HCT116 (cell line): ENCODE measurements around the gene SLC2A4. TPM values are rescaled to one million over a fixed set of nuclear protein-coding genes. Genes with fewer than 3 reads are reported as not detected.

Source experiments
- ATAC-seq: fragments of 200-7000 bp; cut with Tn5 transposase; 2 replicates; pipeline ENCODE4 v1.9.1; 2020; ENCODE audit warnings: mild to moderate bottlenecking, moderate library complexity
- BruUV-seq: library from RNA; stranded (reverse); fragments of 400-500 nt; replicated peaks from 2 replicates; lab custom pipeline; 2021; lab: Mats Ljungman, UMichigan
- CTCF ChIA-PET: fragments of 300-600 bp; sonication (Branson Sonifier 250); formaldehyde crosslinking; loops from one replicate; lab custom pipeline; 2021; ENCODE audit warnings: antibody characterized with exemption; lab: Charles Lee
- POLR2A ChIA-PET: fragments of 300-600, 350-600 bp; sonication (Branson Sonifier 250); formaldehyde crosslinking; loops from one replicate; lab custom pipeline; 2021; ENCODE audit warnings: antibody characterized with exemption; lab: Charles Lee
- RAD21 ChIA-PET, 2 experiments: fragments of 300-600 bp; sonication (Branson Sonifier 250); formaldehyde crosslinking; loops; one replicate each; lab custom pipeline; 2023; ENCODE audit warnings: low total read pairs in 2 of 2; ENCODE audit not compliant: uncharacterized antibody in 2 of 2, unreplicated experiment in 2 of 2, low non-redundant PET in 1 of 2; lab: Charles Lee
- DNase-seq: peaks from one replicate; pipeline ENCODE4 v3.0.0-alpha.2; 2010; ENCODE audit warnings: low read depth, low spot score
- H2AFZ ChIP-seq: fragments of 200-600 bp; shearing (Covaris generic), sonication (generic); 2 replicates; pipeline ENCODE4 v1.6.1; 2017; ENCODE audit warnings: low read depth, mixed run types, mixed read lengths, antibody characterized with exemption, low read length; ENCODE audit not compliant: poor library complexity, severe bottlenecking
- H3K27ac ChIP-seq: 2 replicates; pipeline ENCODE4 v1.5.1; 2012; ENCODE audit warnings: low read depth, low read length
- H3K27me3 ChIP-seq: fragments of 200-600 bp; sonication (generic); 2 replicates; pipeline ENCODE4 v1.6.1; 2016; ENCODE audit warnings: mixed run types, low read length, mixed read lengths; ENCODE audit not compliant: insufficient read depth
- H3K36me3 ChIP-seq, 2 experiments: fragments of 200-500 bp in 1 of 2; fragments of 200-600 bp in 1 of 2; sonication (Bioruptor generic) in 1 of 2; sonication (generic) in 1 of 2; 2 replicates each; pipeline versions ENCODE4 v1.5.1 to v1.6.1; 2014 to 2016; ENCODE audit warnings: low read length in 2 of 2, inconsistent platforms in 1 of 2, mixed read lengths in 1 of 2, mixed run types in 1 of 2; ENCODE audit not compliant: insufficient read depth in 2 of 2, control insufficient read depth in 1 of 2
- H3K4me1 ChIP-seq, 2 experiments: fragments of 200-600 bp in 1 of 2; sonication (generic) in 1 of 2; 2 replicates each; pipeline versions ENCODE4 v1.5.1 to v1.6.1; 2012 to 2017; ENCODE audit warnings: low read length in 2 of 2, inconsistent platforms in 1 of 2, mild to moderate bottlenecking in 1 of 2, mixed read lengths in 1 of 2, mixed run types in 1 of 2, moderate library complexity in 1 of 2; ENCODE audit not compliant: insufficient read depth in 2 of 2, control insufficient read depth in 1 of 2
- H3K4me2 ChIP-seq: fragments of 200-600 bp; sonication (generic); 2 replicates; pipeline ENCODE4 v1.6.1; 2017; ENCODE audit warnings: mixed run types, low read length, mixed read lengths
- H3K4me3 ChIP-seq, 2 experiments: fragments of 200-600 bp in 1 of 2; sonication (generic) in 1 of 2; replicated peaks in 1 of 2; 2 replicates each; pipeline ENCODE4 v1.5.1; 2011 to 2016; ENCODE audit warnings: low read length in 2 of 2, control low read depth in 1 of 2, low read depth in 1 of 2, mild to moderate bottlenecking in 1 of 2, mixed read lengths in 1 of 2, mixed run types in 1 of 2
- H3K79me2 ChIP-seq: fragments of 200-600 bp; sonication (generic); 2 replicates; pipeline ENCODE4 v1.6.1; 2017; ENCODE audit warnings: mild to moderate bottlenecking, mixed run types, low read length, moderate library complexity, mixed read lengths; ENCODE audit not compliant: insufficient read depth
- H3K9ac ChIP-seq: fragments of 200-600 bp; sonication (generic); 2 replicates; pipeline ENCODE4 v1.6.1; 2016; ENCODE audit warnings: low read length, mixed read lengths
- H3K9me2 ChIP-seq: fragments of 200-600 bp; sonication (generic), shearing (Covaris generic); 2 replicates; pipeline ENCODE4 v1.6.1; 2017; ENCODE audit warnings: mixed run types, mild to moderate bottlenecking, moderate library complexity; ENCODE audit not compliant: insufficient read depth
- H3K9me3 ChIP-seq, 2 experiments: fragments of 200-500 bp in 1 of 2; fragments of 200-600 bp in 1 of 2; sonication (Bioruptor generic) in 1 of 2; sonication (generic) in 1 of 2; 2 replicates each; pipeline ENCODE4 v1.6.1; 2014 to 2017; ENCODE audit warnings: low read length in 2 of 2, mixed read lengths in 2 of 2, inconsistent platforms in 1 of 2, low read depth in 1 of 2, mild to moderate bottlenecking in 1 of 2, mixed run types in 1 of 2, moderate library complexity in 1 of 2; ENCODE audit not compliant: control insufficient read depth in 1 of 2, insufficient read depth in 1 of 2
- H4K20me1 ChIP-seq: fragments of 200-600 bp; sonication (generic), shearing (Covaris generic); 2 replicates; pipeline ENCODE4 v1.6.1; 2017; ENCODE audit warnings: mixed run types, mild to moderate bottlenecking, moderate library complexity; ENCODE audit not compliant: insufficient read depth
- EGR1 ChIP-seq: IDR thresholded peaks from 2 replicates; pipeline ENCODE4 v1.6.1; 2012; ENCODE audit warnings: low read depth
- POLR2A ChIP-seq: IDR thresholded peaks from 2 replicates; pipeline ENCODE4 v1.7.0; 2011; ENCODE audit warnings: borderline replicate concordance; ENCODE audit not compliant: insufficient read depth, insufficient read length; ENCODE audit errors: extremely low read depth
- POLR2AphosphoS5 ChIP-seq: IDR thresholded peaks from 2 replicates; pipeline ENCODE4 v1.6.1; 2011; ENCODE audit warnings: mild to moderate bottlenecking, low read depth, low read length, moderate library complexity
- REST ChIP-seq: IDR thresholded peaks from 2 replicates; pipeline ENCODE4 v1.6.1; 2012; ENCODE audit warnings: low read depth
- SP1 ChIP-seq: IDR thresholded peaks from 2 replicates; pipeline ENCODE4 v1.6.1; 2012; ENCODE audit warnings: low read depth
- TCF7L2 ChIP-seq: IDR thresholded peaks from 2 replicates; pipeline ENCODE4 v1.7.0; 2011; ENCODE audit warnings: borderline replicate concordance, inconsistent platforms; ENCODE audit not compliant: insufficient read depth, insufficient read length; ENCODE audit errors: extremely low read depth
- YY1 ChIP-seq: IDR thresholded peaks from 2 replicates; pipeline ENCODE4 v1.6.1; 2011; ENCODE audit warnings: low read length, low read depth, moderate library complexity, mild to moderate bottlenecking; ENCODE audit not compliant: insufficient replicate concordance; ENCODE audit errors: extremely low read depth
- ZNF274 ChIP-seq: fragments of 200-500 bp; sonication (Bioruptor generic); IDR thresholded peaks from 2 replicates; pipeline ENCODE4 v1.6.1; 2014; ENCODE audit warnings: mild to moderate bottlenecking, low read depth, low read length, inconsistent platforms
- intact Hi-C: fragments of 100-400 bp; cut with micrococcal nuclease; formaldehyde crosslinking; loops from 2 replicates; pipeline ENCODE4 v1.10.0; 2022
- total RNA-seq: library from RNA; stranded (reverse); gene quantifications from one replicate; pipeline ENCODE4 v1.2.1, GENCODE V29; 2021; ENCODE audit not compliant: unreplicated experiment

Gene SLC2A4
- total RNA-seq, 1 experiment from 2014 or later = 2.5 TPM

- TF ChIP-seq POLR2AphosphoS5 (peak; percentile 77), EGR1 (peak; percentile 100), REST (no peak), TCF7L2 (peak; percentile 45), SP1 (peak; percentile 43; the same call in 1 of the 2 replicates), POLR2A (peak; percentile 79), ZNF274 (no peak), YY1 (peak; percentile 92)
- no peaks in the 10 kb centered on the region for H3K9me3 ChIP-seq
Measured at GRCh38 chr17:7306911-7307685, 25.6 kb downstream of the SLC2A4 start, which contains the start of gene EIF5A. EIF5A (plus strand) TSS chr17:7307628; CDS start chr17:7309636, 2,008 bp downstream.

More at GRCh38 chr17:7306911-7307685, 25.6 kb downstream of the SLC2A4 start, which contains the start of gene EIF5A:
- Histone ChIP-seq H3K4me1 (peaks cover 19 to 41% of the 10 kb centered on the region in 2 experiments), H3K4me3 (peak within 1 kb of the TSS; percentile 90 to 99), H3K27ac (peak within 1 kb of the TSS; percentile 98), H3K9ac (peak within 1 kb of the TSS; percentile 99), H3K36me3 (peaks cover 20 to 34% of the 10 kb centered on the region in 2 experiments), H3K9me2 (no peaks in the 10 kb centered on the region), H3K4me2 (peak within 1 kb of the TSS; percentile 88), H3K27me3 (no peaks in the 10 kb centered on the region), H3K79me2 (peaks cover 46% of the 10 kb centered on the region), H4K20me1 (peaks cover 24% of the 10 kb centered on the region), H2AFZ (no peak within 1 kb of the TSS)
- peak; percentile 80 for ATAC-seq
- DNase-seq = peak; percentile 100
- intact Hi-C loops = loop anchor here (2.0 to 5.0 kb wide), 2 partner anchors 44 to 55 kb away; partner anchors contain the start of genes CTDNEP1 and ELP5
- no TSS peak for BruUV-seq
- ChIA-PET POLR2A (no interaction called here), CTCF (no interaction called here), RAD21 (no interaction called here)
